GM23338 (cell line): ENCODE data around the gene VILL. TPM values are rescaled to one million over a fixed set of nuclear protein-coding genes. Genes with fewer than 3 reads are reported as not detected.

Experiments
- ATAC-seq: fragments of 200-7000 bp; cut with Tn5 transposase; 3 replicates; pipeline ENCODE4 v1.9.1; 2020
- DNase-seq: peaks from one replicate; pipeline ENCODE4 v3.0.0-alpha.2; 2015; ENCODE audit warnings: low spot score
- H2AFZ ChIP-seq: fragments of 200-600 bp; sonication (generic); 2 replicates; pipeline ENCODE4 v1.8.0; 2016; ENCODE audit warnings: antibody characterized with exemption, mild to moderate bottlenecking, moderate library complexity
- H3F3A ChIP-seq: fragments of 200-600 bp; sonication (generic); replicated peaks from 2 replicates; pipeline ENCODE4 v1.8.0; 2017; ENCODE audit warnings: antibody characterized with exemption, mixed run types, low read depth
- H3K27ac ChIP-seq: fragments of 200-600 bp; sonication (generic); 2 replicates; pipeline ENCODE4 v1.6.1; 2016; ENCODE audit warnings: low read depth
- H3K27me3 ChIP-seq: fragments of 200-600 bp; sonication (generic); 2 replicates; pipeline ENCODE4 v1.8.0; 2016; ENCODE audit warnings: mild to moderate bottlenecking, mixed run types, moderate library complexity; ENCODE audit not compliant: insufficient read depth
- H3K36me3 ChIP-seq: fragments of 200-600 bp; sonication (generic); 2 replicates; pipeline ENCODE4 v1.8.0; 2016; ENCODE audit warnings: mild to moderate bottlenecking; ENCODE audit not compliant: insufficient read depth
- H3K4me1 ChIP-seq: fragments of 200-600 bp; sonication (generic); 2 replicates; pipeline ENCODE4 v1.8.0; 2016; ENCODE audit warnings: mild to moderate bottlenecking, moderate library complexity; ENCODE audit not compliant: insufficient read depth
- H3K4me2 ChIP-seq: fragments of 200-600 bp; sonication (generic); 2 replicates; pipeline ENCODE4 v1.7.1; 2017; ENCODE audit warnings: mixed run types
- H3K4me3 ChIP-seq: fragments of 200-600 bp; sonication (generic); 2 replicates; pipeline ENCODE4 v1.6.1; 2016; ENCODE audit warnings: mixed run types
- H3K79me2 ChIP-seq: fragments of 200-600 bp; sonication (generic); replicated peaks from 2 replicates; pipeline ENCODE4 v1.8.0; 2017; ENCODE audit warnings: mild to moderate bottlenecking; ENCODE audit not compliant: insufficient read depth
- H3K9me2 ChIP-seq: fragments of 200-600 bp; sonication (generic); 2 replicates; pipeline ENCODE4 v1.8.0; 2017; ENCODE audit not compliant: insufficient read depth
- H4K20me1 ChIP-seq: fragments of 200-600 bp; sonication (generic); replicated peaks from 2 replicates; pipeline ENCODE4 v1.8.0; 2017; ENCODE audit warnings: mild to moderate bottlenecking; ENCODE audit not compliant: insufficient read depth
- H3K27ac Mint-ChIP-seq: 2 replicates; pipeline ENCODE4 v1.8.0; 2020; ENCODE audit warnings: inconsistent platforms, mild to moderate bottlenecking, moderate library complexity, mixed read lengths
- H3K27me3 Mint-ChIP-seq: 3 replicates; pipeline ENCODE4 v1.8.0; 2022; ENCODE audit warnings: low read depth, mild to moderate bottlenecking, moderate library complexity, mixed read lengths, inconsistent platforms; ENCODE audit not compliant: insufficient read depth, poor library complexity
- H3K36me3 Mint-ChIP-seq: 3 replicates; pipeline ENCODE4 v1.8.0; 2021; ENCODE audit warnings: low read depth, mild to moderate bottlenecking, inconsistent platforms, moderate library complexity, mixed read lengths
- H3K4me1 Mint-ChIP-seq: 3 replicates; pipeline ENCODE4 v1.8.0; 2020; ENCODE audit warnings: mild to moderate bottlenecking, inconsistent platforms, mixed read lengths
- H3K4me3 Mint-ChIP-seq: 3 replicates; pipeline ENCODE4 v1.8.0; 2021; ENCODE audit warnings: moderate library complexity, mild to moderate bottlenecking, inconsistent platforms, mixed read lengths
- H3K9me3 Mint-ChIP-seq: 3 replicates; pipeline ENCODE4 v1.8.0; 2020; ENCODE audit warnings: moderate library complexity, mild to moderate bottlenecking, inconsistent platforms, mixed read lengths
- CREB1 ChIP-seq: fragments of 250-450 bp; sonication (Bioruptor Pico); IDR thresholded peaks from 2 replicates; pipeline ENCODE4 v1.5.0; 2020; ENCODE audit warnings: low read depth, mild to moderate bottlenecking, moderate library complexity
- EZH2 ChIP-seq: fragments of 200-600 bp; sonication (generic); IDR thresholded peaks from one replicate; pipeline ENCODE4 v1.8.0; 2017; ENCODE audit warnings: antibody characterized with exemption, mild to moderate bottlenecking, low read depth; ENCODE audit not compliant: unreplicated experiment
- EZH2phosphoT487 ChIP-seq: fragments of 200-600 bp; sonication (generic); IDR thresholded peaks from one replicate; pipeline ENCODE4 v1.8.1; 2018; ENCODE audit warnings: antibody characterized with exemption; ENCODE audit not compliant: unreplicated experiment
- JUNB ChIP-seq: IDR thresholded peaks from one replicate; pipeline ENCODE4 v1.6.1; 2016; ENCODE audit warnings: antibody characterized with exemption; ENCODE audit not compliant: unreplicated experiment
- NANOG ChIP-seq: IDR thresholded peaks from 2 replicates; pipeline ENCODE4 v1.6.1; 2016; ENCODE audit warnings: antibody characterized with exemption, borderline replicate concordance
- POLR2AphosphoS5 ChIP-seq: IDR thresholded peaks from 2 replicates; pipeline ENCODE4 v1.6.1; 2016; ENCODE audit warnings: antibody characterized with exemption, low read depth
- STAT1 ChIP-seq: IDR thresholded peaks from one replicate; pipeline ENCODE4 v1.6.1; 2016; ENCODE audit warnings: antibody characterized with exemption; ENCODE audit not compliant: unreplicated experiment
- ZNF114 ChIP-seq: fragments of 250-450 bp; sonication (Bioruptor Pico); IDR thresholded peaks from 2 replicates; pipeline ENCODE4 v1.5.0; 2020; ENCODE audit warnings: mild to moderate bottlenecking, moderate library complexity
- ZNF331 ChIP-seq: fragments of 250-450 bp; sonication (Bioruptor Pico); IDR thresholded peaks from 2 replicates; pipeline ENCODE4 v1.5.0; 2020; ENCODE audit warnings: low read depth, mild to moderate bottlenecking, moderate library complexity
- polyA plus RNA-seq: library from polyadenylated mRNA; unstranded; fragments of >200 nt; fragmentation: Nextera tagmentation; extraction: Ambion mirVana; gene quantifications from 2 replicates; pipeline ENCODE4 v1.2.1, GENCODE V29; 2016
- total RNA-seq: library from RNA; depleted of rRNA; stranded (reverse); fragments of >200 nt; shearing (Covaris generic); gene quantifications from 2 replicates; pipeline ENCODE4 v1.2.3, GENCODE V29; 2014
- TF ChIP-seq, protein P1 (sequence below): fragments of 250-450 bp; sonication (Bioruptor Pico); IDR thresholded peaks from 2 replicates; pipeline ENCODE4 v1.5.0; 2020; ENCODE audit warnings: mild to moderate bottlenecking, moderate library complexity
- TF ChIP-seq, protein P2 (sequence below): IDR thresholded peaks from 2 replicates; pipeline ENCODE4 v1.6.1; 2016; ENCODE audit warnings: antibody characterized with exemption
- TF ChIP-seq, protein P3 (sequence below), 2 experiments: fragments of 200-600 bp in 1 of 2; sonication (generic) in 1 of 2; conservative IDR thresholded peaks; 2 replicates each; pipeline versions ENCODE4 v1.5.1 to v1.6.1; 2016 to 2017; ENCODE audit warnings: antibody characterized with exemption in 2 of 2, low read depth in 2 of 2, mild to moderate bottlenecking in 2 of 2, moderate library complexity in 1 of 2
- TF ChIP-seq, protein P4 (sequence below): IDR thresholded peaks from one replicate; pipeline ENCODE4 v1.6.1; 2018; ENCODE audit warnings: antibody characterized with exemption; ENCODE audit not compliant: unreplicated experiment

Gene VILL
- total and polyA plus RNA-seq, 2 experiments from 2014 or later, result 2.7 to 9.8 TPM

DNA sequence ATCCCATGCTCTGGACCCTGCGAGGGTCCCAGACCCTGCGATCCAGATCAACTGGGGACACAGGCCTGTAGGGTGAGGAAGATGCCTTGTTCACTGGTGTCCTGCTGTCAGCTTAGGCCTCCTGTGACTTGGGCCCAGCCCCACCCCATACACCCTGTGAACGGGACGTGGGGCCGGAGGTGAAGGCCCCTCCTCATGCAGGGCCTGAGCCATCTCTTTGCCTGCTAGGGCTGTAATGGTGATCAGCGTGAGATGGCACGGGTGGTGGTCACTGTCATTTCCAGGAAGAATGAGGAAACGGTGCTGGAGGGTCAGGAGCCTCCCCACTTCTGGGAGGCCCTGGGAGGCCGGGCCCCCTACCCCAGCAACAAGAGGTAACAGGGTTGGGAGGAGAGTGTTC is 12.4 kb downstream of the VILL start:
- DNase-seq, result no peak
- H3K27me3 ChIP-seq, result no peaks in the 10 kb centered on the region; the same call in 1 of the 2 replicates
- ATAC-seq, result no peak
- TF ChIP-seq CREB1 (CRISPR knock-in tag), result no peak
- TF ChIP-seq JUNB, result no peak
- TF ChIP-seq ZNF114 (CRISPR knock-in tag), result no peak
- no peak for TF ChIP-seq EZH2phosphoT487
- TF ChIP-seq, protein P1, sequence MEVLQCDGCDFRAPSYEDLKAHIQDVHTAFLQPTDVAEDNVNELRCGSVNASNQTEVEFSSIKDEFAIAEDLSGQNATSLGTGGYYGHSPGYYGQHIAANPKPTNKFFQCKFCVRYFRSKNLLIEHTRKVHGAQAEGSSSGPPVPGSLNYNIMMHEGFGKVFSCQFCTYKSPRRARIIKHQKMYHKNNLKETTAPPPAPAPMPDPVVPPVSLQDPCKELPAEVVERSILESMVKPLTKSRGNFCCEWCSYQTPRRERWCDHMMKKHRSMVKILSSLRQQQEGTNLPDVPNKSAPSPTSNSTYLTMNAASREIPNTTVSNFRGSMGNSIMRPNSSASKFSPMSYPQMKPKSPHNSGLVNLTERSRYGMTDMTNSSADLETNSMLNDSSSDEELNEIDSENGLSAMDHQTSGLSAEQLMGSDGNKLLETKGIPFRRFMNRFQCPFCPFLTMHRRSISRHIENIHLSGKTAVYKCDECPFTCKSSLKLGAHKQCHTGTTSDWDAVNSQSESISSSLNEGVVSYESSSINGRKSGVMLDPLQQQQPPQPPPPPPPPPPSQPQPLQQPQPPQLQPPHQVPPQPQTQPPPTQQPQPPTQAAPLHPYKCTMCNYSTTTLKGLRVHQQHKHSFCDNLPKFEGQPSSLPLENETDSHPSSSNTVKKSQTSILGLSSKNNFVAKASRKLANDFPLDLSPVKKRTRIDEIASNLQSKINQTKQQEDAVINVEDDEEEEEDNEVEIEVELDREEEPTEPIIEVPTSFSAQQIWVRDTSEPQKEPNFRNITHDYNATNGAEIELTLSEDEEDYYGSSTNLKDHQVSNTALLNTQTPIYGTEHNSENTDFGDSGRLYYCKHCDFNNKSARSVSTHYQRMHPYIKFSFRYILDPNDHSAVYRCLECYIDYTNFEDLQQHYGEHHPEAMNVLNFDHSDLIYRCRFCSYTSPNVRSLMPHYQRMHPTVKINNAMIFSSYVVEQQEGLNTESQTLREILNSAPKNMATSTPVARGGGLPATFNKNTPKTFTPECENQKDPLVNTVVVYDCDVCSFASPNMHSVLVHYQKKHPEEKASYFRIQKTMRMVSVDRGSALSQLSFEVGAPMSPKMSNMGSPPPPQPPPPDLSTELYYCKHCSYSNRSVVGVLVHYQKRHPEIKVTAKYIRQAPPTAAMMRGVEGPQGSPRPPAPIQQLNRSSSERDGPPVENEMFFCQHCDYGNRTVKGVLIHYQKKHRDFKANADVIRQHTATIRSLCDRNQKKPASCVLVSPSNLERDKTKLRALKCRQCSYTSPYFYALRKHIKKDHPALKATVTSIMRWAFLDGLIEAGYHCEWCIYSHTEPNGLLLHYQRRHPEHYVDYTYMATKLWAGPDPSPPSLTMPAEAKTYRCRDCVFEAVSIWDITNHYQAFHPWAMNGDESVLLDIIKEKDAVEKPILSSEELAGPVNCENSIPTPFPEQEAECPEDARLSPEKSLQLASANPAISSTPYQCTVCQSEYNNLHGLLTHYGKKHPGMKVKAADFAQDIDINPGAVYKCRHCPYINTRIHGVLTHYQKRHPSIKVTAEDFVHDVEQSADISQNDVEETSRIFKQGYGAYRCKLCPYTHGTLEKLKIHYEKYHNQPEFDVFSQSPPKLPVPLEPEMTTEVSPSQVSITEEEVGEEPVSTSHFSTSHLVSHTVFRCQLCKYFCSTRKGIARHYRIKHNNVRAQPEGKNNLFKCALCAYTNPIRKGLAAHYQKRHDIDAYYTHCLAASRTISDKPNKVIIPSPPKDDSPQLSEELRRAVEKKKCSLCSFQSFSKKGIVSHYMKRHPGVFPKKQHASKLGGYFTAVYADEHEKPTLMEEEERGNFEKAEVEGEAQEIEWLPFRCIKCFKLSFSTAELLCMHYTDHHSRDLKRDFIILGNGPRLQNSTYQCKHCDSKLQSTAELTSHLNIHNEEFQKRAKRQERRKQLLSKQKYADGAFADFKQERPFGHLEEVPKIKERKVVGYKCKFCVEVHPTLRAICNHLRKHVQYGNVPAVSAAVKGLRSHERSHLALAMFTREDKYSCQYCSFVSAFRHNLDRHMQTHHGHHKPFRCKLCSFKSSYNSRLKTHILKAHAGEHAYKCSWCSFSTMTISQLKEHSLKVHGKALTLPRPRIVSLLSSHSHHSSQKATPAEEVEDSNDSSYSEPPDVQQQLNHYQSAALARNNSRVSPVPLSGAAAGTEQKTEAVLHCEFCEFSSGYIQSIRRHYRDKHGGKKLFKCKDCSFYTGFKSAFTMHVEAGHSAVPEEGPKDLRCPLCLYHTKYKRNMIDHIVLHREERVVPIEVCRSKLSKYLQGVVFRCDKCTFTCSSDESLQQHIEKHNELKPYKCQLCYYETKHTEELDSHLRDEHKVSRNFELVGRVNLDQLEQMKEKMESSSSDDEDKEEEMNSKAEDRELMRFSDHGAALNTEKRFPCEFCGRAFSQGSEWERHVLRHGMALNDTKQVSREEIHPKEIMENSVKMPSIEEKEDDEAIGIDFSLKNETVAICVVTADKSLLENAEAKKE, result no peak
- no peak for TF ChIP-seq NANOG
- TF ChIP-seq, protein P2, sequence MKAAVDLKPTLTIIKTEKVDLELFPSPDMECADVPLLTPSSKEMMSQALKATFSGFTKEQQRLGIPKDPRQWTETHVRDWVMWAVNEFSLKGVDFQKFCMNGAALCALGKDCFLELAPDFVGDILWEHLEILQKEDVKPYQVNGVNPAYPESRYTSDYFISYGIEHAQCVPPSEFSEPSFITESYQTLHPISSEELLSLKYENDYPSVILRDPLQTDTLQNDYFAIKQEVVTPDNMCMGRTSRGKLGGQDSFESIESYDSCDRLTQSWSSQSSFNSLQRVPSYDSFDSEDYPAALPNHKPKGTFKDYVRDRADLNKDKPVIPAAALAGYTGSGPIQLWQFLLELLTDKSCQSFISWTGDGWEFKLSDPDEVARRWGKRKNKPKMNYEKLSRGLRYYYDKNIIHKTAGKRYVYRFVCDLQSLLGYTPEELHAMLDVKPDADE, result no peak
- TF ChIP-seq, protein P3, sequence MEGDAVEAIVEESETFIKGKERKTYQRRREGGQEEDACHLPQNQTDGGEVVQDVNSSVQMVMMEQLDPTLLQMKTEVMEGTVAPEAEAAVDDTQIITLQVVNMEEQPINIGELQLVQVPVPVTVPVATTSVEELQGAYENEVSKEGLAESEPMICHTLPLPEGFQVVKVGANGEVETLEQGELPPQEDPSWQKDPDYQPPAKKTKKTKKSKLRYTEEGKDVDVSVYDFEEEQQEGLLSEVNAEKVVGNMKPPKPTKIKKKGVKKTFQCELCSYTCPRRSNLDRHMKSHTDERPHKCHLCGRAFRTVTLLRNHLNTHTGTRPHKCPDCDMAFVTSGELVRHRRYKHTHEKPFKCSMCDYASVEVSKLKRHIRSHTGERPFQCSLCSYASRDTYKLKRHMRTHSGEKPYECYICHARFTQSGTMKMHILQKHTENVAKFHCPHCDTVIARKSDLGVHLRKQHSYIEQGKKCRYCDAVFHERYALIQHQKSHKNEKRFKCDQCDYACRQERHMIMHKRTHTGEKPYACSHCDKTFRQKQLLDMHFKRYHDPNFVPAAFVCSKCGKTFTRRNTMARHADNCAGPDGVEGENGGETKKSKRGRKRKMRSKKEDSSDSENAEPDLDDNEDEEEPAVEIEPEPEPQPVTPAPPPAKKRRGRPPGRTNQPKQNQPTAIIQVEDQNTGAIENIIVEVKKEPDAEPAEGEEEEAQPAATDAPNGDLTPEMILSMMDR (conservative IDR thresholded peaks at IDR 0.05; ENCODE audit: low read depth in 2 of 2), result no peak
- TF ChIP-seq EZH2, result no peak
- no peak for TF ChIP-seq STAT1
- TF ChIP-seq POLR2AphosphoS5, result no peak
- TF ChIP-seq, protein P4, sequence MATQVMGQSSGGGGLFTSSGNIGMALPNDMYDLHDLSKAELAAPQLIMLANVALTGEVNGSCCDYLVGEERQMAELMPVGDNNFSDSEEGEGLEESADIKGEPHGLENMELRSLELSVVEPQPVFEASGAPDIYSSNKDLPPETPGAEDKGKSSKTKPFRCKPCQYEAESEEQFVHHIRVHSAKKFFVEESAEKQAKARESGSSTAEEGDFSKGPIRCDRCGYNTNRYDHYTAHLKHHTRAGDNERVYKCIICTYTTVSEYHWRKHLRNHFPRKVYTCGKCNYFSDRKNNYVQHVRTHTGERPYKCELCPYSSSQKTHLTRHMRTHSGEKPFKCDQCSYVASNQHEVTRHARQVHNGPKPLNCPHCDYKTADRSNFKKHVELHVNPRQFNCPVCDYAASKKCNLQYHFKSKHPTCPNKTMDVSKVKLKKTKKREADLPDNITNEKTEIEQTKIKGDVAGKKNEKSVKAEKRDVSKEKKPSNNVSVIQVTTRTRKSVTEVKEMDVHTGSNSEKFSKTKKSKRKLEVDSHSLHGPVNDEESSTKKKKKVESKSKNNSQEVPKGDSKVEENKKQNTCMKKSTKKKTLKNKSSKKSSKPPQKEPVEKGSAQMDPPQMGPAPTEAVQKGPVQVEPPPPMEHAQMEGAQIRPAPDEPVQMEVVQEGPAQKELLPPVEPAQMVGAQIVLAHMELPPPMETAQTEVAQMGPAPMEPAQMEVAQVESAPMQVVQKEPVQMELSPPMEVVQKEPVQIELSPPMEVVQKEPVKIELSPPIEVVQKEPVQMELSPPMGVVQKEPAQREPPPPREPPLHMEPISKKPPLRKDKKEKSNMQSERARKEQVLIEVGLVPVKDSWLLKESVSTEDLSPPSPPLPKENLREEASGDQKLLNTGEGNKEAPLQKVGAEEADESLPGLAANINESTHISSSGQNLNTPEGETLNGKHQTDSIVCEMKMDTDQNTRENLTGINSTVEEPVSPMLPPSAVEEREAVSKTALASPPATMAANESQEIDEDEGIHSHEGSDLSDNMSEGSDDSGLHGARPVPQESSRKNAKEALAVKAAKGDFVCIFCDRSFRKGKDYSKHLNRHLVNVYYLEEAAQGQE, result no peak
- no peak for TF ChIP-seq ZNF331 (CRISPR knock-in tag)
- Mint-ChIP-seq H3K4me3 (no peak overlapping the region), H3K9me3 (no peaks in the 10 kb centered on the region), H3K27ac (no peak overlapping the region), H3K4me1 (peaks cover 15% of the 10 kb centered on the region), H3K36me3 (peaks cover 3% of the 10 kb centered on the region; the same call in 1 of the 3 replicates), H3K27me3 (peaks cover 10% of the 10 kb centered on the region)
- H3K79me2 ChIP-seq, result no peaks in the 10 kb centered on the region
- no peak overlapping the region for H3K4me3 ChIP-seq
- H2AFZ ChIP-seq, result no peak overlapping the region
- H3K27ac ChIP-seq, result no peak overlapping the region
- no peaks in the 10 kb centered on the region for H3K36me3 ChIP-seq
- H3K4me1 ChIP-seq, result peaks cover 7% of the 10 kb centered on the region
- no peak overlapping the region for H3K4me2 ChIP-seq
- H3F3A ChIP-seq, result no peaks in the 10 kb centered on the region
- no peaks in the 10 kb centered on the region for H3K9me2 ChIP-seq
- H4K20me1 ChIP-seq, result no peaks in the 10 kb centered on the region
